ENCODE measurements around the gene ELN. TPM values are rescaled to one million over a fixed set of nuclear protein-coding genes. Genes with fewer than 3 reads are reported as not detected.

ELN gene
- total and polyA plus RNA-seq, 2 of the 8 experiments (the other 6 are each of a cell fraction or from before 2014, with no cell fraction given): 5.1 to 5.6 TPM

GRCh38 chr7:74106846-74107245 lies 78.9 kb downstream of the ELN start:
- 98% methylated on average over 16 of the region's 18 CpGs; no CpG with 5 or more reads in 1 of the 2 experiments for WGBS, 2 experiments (ENCODE audit: extremely low coverage in 1 of 2, insufficient coverage in 1 of 2, insufficient read length in 1 of 2, insufficient replicate concordance in 2 of 2, low coverage in 1 of 2, low lambda C conversion rate in 2 of 2, missing lambda C conversion rate in 1 of 2)
- Histone ChIP-seq H3K9me3 (ENCODE audit: insufficient read depth in 2 of 2, low read depth in 1 of 2, low read length in 1 of 2) (no peaks in the 10 kb centered on the region), H3K79me1 (ENCODE audit: low read depth, low read length) (no peaks in the 10 kb centered on the region), H3K9ac (replicated peaks in 1 of 4; ENCODE audit: extremely low read depth in 1 of 4, low read depth in 3 of 4, low read length in 3 of 4) (no peak overlapping the region), H3K23me2 (ENCODE audit: low read depth, low read length) (0 out of 2 replicates have a peak, but pooled peaks cover 2% of the 10 kb centered on the region), H2BK5ac (ENCODE audit: low read depth, low read length) (no peak overlapping the region), H3K4ac (replicated peaks; ENCODE audit: insufficient read length, low read depth, low read length) (no peak overlapping the region), H3K4me3 (ENCODE audit: extremely low read depth in 1 of 4, insufficient read depth in 2 of 4, low read depth in 3 of 4, low read length in 4 of 4) (no peak overlapping the region), H3K27me3 (replicated peaks in 1 of 4; ENCODE audit: control insufficient read depth in 3 of 4, extremely low read depth in 1 of 4, insufficient read depth in 3 of 4, low read length in 3 of 4) (no peaks in the 10 kb centered on the region), H2AK5ac (ENCODE audit: low read depth, low read length) (no peak overlapping the region), H3K4me1 (replicated peaks in 1 of 4; ENCODE audit: control insufficient read depth in 3 of 4, insufficient read depth in 4 of 4, low read length in 3 of 4) (no peaks in the 10 kb centered on the region), H3K79me2 (ENCODE audit: control insufficient read depth in 1 of 2, insufficient read depth in 2 of 2, low read length in 2 of 2) (no peaks in the 10 kb centered on the region), H3K27ac (ENCODE audit: low read depth, low read length) (no peak overlapping the region), H2AFZ (ENCODE audit: low read length) (no peak overlapping the region), H3K14ac (ENCODE audit: insufficient read length) (no peak overlapping the region), H3K23ac (ENCODE audit: insufficient read length) (no peak overlapping the region), H2BK15ac (ENCODE audit: low read length) (no peak overlapping the region), H3K36me3 (ENCODE audit: control insufficient read depth in 2 of 4, insufficient read depth in 4 of 4, low read length in 3 of 4) (peaks cover 19 to 45% (median 37%) of the 10 kb centered on the region in 4 experiments), H2BK12ac (ENCODE audit: low read depth, low read length) (no peak overlapping the region), H3K18ac (ENCODE audit: extremely low read depth, low read length) (no peak overlapping the region), H2BK120ac (replicated peaks; ENCODE audit: low read depth, low read length) (no peak overlapping the region), H3K56ac (replicated peaks; ENCODE audit: insufficient read length, low read depth, low read length) (no peak overlapping the region), H3K4me2 (ENCODE audit: insufficient read depth in 1 of 2, low read depth in 2 of 2, low read length in 2 of 2) (no peak overlapping the region), H4K5ac (ENCODE audit: insufficient read length, low read depth, low read length) (no peak overlapping the region), H4K91ac (replicated peaks; ENCODE audit: insufficient read length, low read length) (no peak overlapping the region), H4K8ac (ENCODE audit: extremely low read depth, insufficient read depth, low read length) (no peak overlapping the region), H2BK20ac (ENCODE audit: low read length) (no peak overlapping the region), H4K20me1 (replicated peaks in 1 of 2; ENCODE audit: control insufficient read depth in 1 of 2, insufficient read depth in 2 of 2, low read length in 2 of 2) (peaks cover 0 to 11% of the 10 kb centered on the region in 2 experiments)
- no peak for DNase-seq (ENCODE audit: low read depth in 1 of 2, low spot score in 2 of 2)
- ChIA-PET CTCF (ENCODE audit: partially characterized antibody) (interaction anchor here (0.8 to 1.3 kb wide), 2 partner anchors 39 to 47 kb away, joined by 3 to 4 read pairs; no protein-coding TSS in a partner anchor), POLR2A (ENCODE audit: partially characterized antibody) (interaction anchor here (1.2 kb wide), 1 partner anchor 63 kb away, joined by 3 read pairs; no protein-coding TSS in a partner anchor)
- no peak for FAIRE-seq
- TF ChIP-seq SP4 (IDR thresholded peaks at IDR 0.05; ENCODE audit: low read length) (no peak), NRF1 (IDR thresholded peaks at IDR 0.05; ENCODE audit: low read depth, low read length) (no peak), HDAC2 (IDR thresholded peaks at IDR 0.05; ENCODE audit: borderline replicate concordance in 1 of 2, low read depth in 2 of 2, low read length in 2 of 2) (no peak), SRF (IDR thresholded peaks at IDR 0.05; ENCODE audit: low read depth, low read length) (no peak), CREB1 (IDR thresholded peaks at IDR 0.05) (no peak), CTBP2 (IDR thresholded peaks at IDR 0.05; ENCODE audit: borderline replicate concordance, insufficient read depth, insufficient read length, low read length) (no peak), KDM1A (IDR thresholded peaks at IDR 0.05; ENCODE audit: borderline replicate concordance, low read length) (no peak), SIX5 (IDR thresholded peaks at IDR 0.05; ENCODE audit: low read depth, low read length) (no peak), YY1 (IDR thresholded peaks at IDR 0.05; ENCODE audit: low read depth, low read length) (no peak), CBX8 (IDR thresholded peaks at IDR 0.05; ENCODE audit: borderline replicate concordance, low read depth, low read length) (no peak), RBBP5 (IDR thresholded peaks at IDR 0.05; ENCODE audit: borderline replicate concordance, low read depth, low read length) (no peak), CHD2 (IDR thresholded peaks at IDR 0.05; ENCODE audit: low read length) (no peak), CHD1 (IDR thresholded peaks at IDR 0.05; ENCODE audit: low read depth, low read length) (no peak), SP2 (IDR thresholded peaks at IDR 0.05; ENCODE audit: low read length) (no peak)
- TF ChIP-seq, protein P1, sequence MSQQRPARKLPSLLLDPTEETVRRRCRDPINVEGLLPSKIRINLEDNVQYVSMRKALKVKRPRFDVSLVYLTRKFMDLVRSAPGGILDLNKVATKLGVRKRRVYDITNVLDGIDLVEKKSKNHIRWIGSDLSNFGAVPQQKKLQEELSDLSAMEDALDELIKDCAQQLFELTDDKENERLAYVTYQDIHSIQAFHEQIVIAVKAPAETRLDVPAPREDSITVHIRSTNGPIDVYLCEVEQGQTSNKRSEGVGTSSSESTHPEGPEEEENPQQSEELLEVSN (IDR thresholded peaks at IDR 0.05): no peak
